WTC11 (cell line): ENCODE measurements around the gene TMEM120B. TPM values are rescaled to one million over a fixed set of nuclear protein-coding genes. Genes with fewer than 3 reads are reported as not detected.
A peak's percentile ranks its signal among the peaks of the same experiment; 100 is the strongest.
"Not testable (repeated sequence)": the region's sequence is repeated elsewhere in the genome, so short reads cannot be mapped to it uniquely, and the experiment has no call there.

Source experiments
- ATAC-seq: fragments of 200-7000 bp; cut with Tn5 transposase; 2 replicates; pipeline ENCODE4 v1.10.0; 2021; ENCODE audit warnings: mild to moderate bottlenecking, moderate library complexity
- CTCF ChIA-PET: fragments of 300-600 bp; sonication (Branson Sonifier 250); formaldehyde crosslinking; loops from one replicate; lab custom pipeline; 2021; ENCODE audit warnings: antibody characterized with exemption; lab: Charles Lee
- POLR2A ChIA-PET: fragments of 350-600 bp; sonication (Branson Sonifier 250); formaldehyde crosslinking; loops from one replicate; lab custom pipeline; 2021; ENCODE audit warnings: antibody characterized with exemption; lab: Charles Lee
- DNase-seq: peaks from one replicate; pipeline ENCODE4 v3.0.0; 2021; ENCODE audit warnings: low spot score
- H3K27ac Mint-ChIP-seq: 2 replicates; pipeline ENCODE4 v1.8.0; 2021; ENCODE audit warnings: mixed read lengths
- H3K27me3 Mint-ChIP-seq: 2 replicates; pipeline ENCODE4 v1.8.0; 2021; ENCODE audit warnings: low read depth, mild to moderate bottlenecking, moderate library complexity, mixed read lengths
- H3K36me3 Mint-ChIP-seq: 2 replicates; pipeline ENCODE4 v1.8.0; 2021; ENCODE audit warnings: mixed read lengths
- H3K4me1 Mint-ChIP-seq: 2 replicates; pipeline ENCODE4 v1.8.0; 2022; ENCODE audit warnings: mixed read lengths
- H3K4me3 Mint-ChIP-seq: 2 replicates; pipeline ENCODE4 v1.8.0; 2021; ENCODE audit warnings: mild to moderate bottlenecking, moderate library complexity, mixed read lengths
- H3K9me3 Mint-ChIP-seq: 2 replicates; pipeline ENCODE4 v1.8.0; 2021; ENCODE audit warnings: mixed read lengths
- CREM ChIP-seq: sonication (generic); formaldehyde crosslinking; IDR thresholded peaks from 2 replicates; pipeline ENCODE4 v1.8.1; 2022; ENCODE audit warnings: mild to moderate bottlenecking, missing genetic modification reagents, moderate library complexity
- ETV6 ChIP-seq: sonication (generic); formaldehyde crosslinking; IDR thresholded peaks from 2 replicates; pipeline ENCODE4 v1.8.1; 2022; ENCODE audit warnings: mild to moderate bottlenecking, missing genetic modification reagents
- FOXJ3 ChIP-seq: sonication (generic); formaldehyde crosslinking; IDR thresholded peaks from 2 replicates; pipeline ENCODE4 v1.9.0; 2021; ENCODE audit warnings: missing genetic modification reagents, mild to moderate bottlenecking, borderline replicate concordance
- NFE2L1 ChIP-seq: sonication (generic); formaldehyde crosslinking; IDR thresholded peaks from 2 replicates; pipeline ENCODE4 v1.8.1; 2023; ENCODE audit warnings: missing genetic modification reagents
- NR2C2 ChIP-seq: sonication (generic); formaldehyde crosslinking; IDR thresholded peaks from 2 replicates; pipeline ENCODE4 v1.8.0; 2022; ENCODE audit warnings: mild to moderate bottlenecking, missing genetic modification reagents
- RORB ChIP-seq: fragments of 250-450 bp; sonication (Bioruptor Pico); IDR thresholded peaks from 2 replicates; pipeline ENCODE4 v1.9.0; 2021; ENCODE audit warnings: mild to moderate bottlenecking
- TEAD1 ChIP-seq: sonication (generic); formaldehyde crosslinking; IDR thresholded peaks from 2 replicates; pipeline ENCODE4 v1.8.0; 2022; ENCODE audit warnings: mild to moderate bottlenecking, missing genetic modification reagents
- TP53 ChIP-seq: sonication (generic); formaldehyde crosslinking; IDR thresholded peaks from 2 replicates; pipeline ENCODE4 v1.8.1; 2023; ENCODE audit warnings: mild to moderate bottlenecking, missing genetic modification reagents
- ZNF232 ChIP-seq: sonication (generic); formaldehyde crosslinking; IDR thresholded peaks from 2 replicates; pipeline ENCODE4 v1.8.0; 2022; ENCODE audit warnings: mild to moderate bottlenecking, missing genetic modification reagents
- ZNF671 ChIP-seq: fragments of 250-450 bp; sonication (Bioruptor Pico); IDR thresholded peaks from 2 replicates; pipeline ENCODE4 v1.8.0; 2021; ENCODE audit warnings: mild to moderate bottlenecking
- total RNA-seq: library from RNA; stranded (reverse); gene quantifications from 3 replicates; pipeline ENCODE4 v1.2.3, GENCODE V29; 2021
- TF ChIP-seq, protein P1 (sequence below): sonication (generic); formaldehyde crosslinking; IDR thresholded peaks from 2 replicates; pipeline ENCODE4 v1.8.0; 2023; ENCODE audit warnings: missing genetic modification reagents, mild to moderate bottlenecking, borderline replicate concordance
- TF ChIP-seq, protein P2 (sequence below): fragments of 250-450 bp; sonication (Bioruptor Pico); IDR thresholded peaks from 2 replicates; pipeline ENCODE4 v1.9.0; 2021; ENCODE audit warnings: mild to moderate bottlenecking
- TF ChIP-seq, protein P3 (sequence below): sonication (generic); formaldehyde crosslinking; IDR thresholded peaks from 2 replicates; pipeline ENCODE4 v1.8.0; 2022; ENCODE audit warnings: mild to moderate bottlenecking, missing genetic modification reagents
- TF ChIP-seq, protein P4 (sequence below): sonication (generic); formaldehyde crosslinking; IDR thresholded peaks from 2 replicates; pipeline ENCODE4 v1.8.1; 2022; ENCODE audit warnings: low read depth, mild to moderate bottlenecking, moderate library complexity, missing genetic modification reagents, borderline replicate concordance
- TF ChIP-seq, protein P5 (sequence below): sonication (generic); formaldehyde crosslinking; IDR thresholded peaks from 2 replicates; pipeline ENCODE4 v1.8.1; 2023; ENCODE audit warnings: mild to moderate bottlenecking, missing genetic modification reagents, borderline replicate concordance
- TF ChIP-seq, protein P6 (sequence below): sonication (generic); formaldehyde crosslinking; IDR thresholded peaks from 2 replicates; pipeline ENCODE4 v1.8.1; 2022; ENCODE audit warnings: missing genetic modification reagents, borderline replicate concordance

The TMEM120B gene
- total RNA-seq, 1 experiment from 2014 or later = 36.9 TPM

DNA sequence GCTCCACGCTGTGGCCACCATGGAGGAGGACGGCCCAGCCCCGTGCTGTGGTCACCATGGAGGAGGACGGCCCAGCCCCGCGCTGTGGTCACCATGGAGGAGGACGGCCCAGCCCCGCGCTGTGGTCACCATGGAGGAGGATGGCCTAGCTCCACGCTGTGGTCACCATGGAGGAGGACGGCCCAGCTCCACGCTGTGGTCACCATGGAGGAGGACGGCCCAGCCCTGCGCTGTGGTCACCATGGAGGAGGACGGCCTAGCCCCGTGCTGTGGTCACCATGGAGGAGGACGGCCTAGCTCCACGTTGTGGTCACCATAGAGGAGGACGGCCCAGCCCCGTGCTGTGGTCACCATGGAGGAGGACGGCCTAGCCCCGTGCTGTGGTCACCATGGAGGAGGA lies 46.0 kb downstream of the TMEM120B start:
- H3K27ac Mint-ChIP-seq, ATAC-seq, H3K27me3 Mint-ChIP-seq, POLR2A ChIA-PET, H3K4me3 Mint-ChIP-seq, DNase-seq, H3K9me3 Mint-ChIP-seq, H3K4me1 Mint-ChIP-seq: not testable (repeated sequence)
- CTCF ChIA-PET = interaction anchor here (1.8 kb wide), 1 partner anchor 15 kb away, joined by 5 read pairs; no protein-coding TSS in a partner anchor
- H3K36me3 Mint-ChIP-seq = peaks cover 18% of the 10 kb centered on the region

DNA sequence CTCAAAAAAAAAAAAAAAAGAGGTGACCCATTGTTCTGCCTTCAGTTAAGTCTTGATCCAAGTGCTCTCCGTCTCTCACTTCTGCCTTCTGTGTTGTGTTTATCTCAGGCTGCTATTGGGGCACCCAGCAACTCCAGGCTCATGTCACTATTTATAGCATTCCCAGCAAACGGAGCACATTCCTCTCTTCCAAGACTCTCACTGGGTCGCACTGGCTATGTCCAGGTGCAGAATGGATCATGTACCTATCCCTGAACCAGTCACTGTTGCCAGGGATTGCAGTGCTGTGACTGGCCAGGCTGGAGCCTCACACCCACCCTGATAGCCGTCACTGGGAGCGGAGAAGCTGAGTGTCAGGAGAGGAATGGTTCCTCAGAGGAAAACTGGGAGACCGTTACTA lies 49.7 kb downstream of the TMEM120B start:
- no peak for TF ChIP-seq NR2C2 (CRISPR knock-in tag)
- TF ChIP-seq NFE2L1 (CRISPR knock-in tag) = no peak
- TF ChIP-seq, protein P1, sequence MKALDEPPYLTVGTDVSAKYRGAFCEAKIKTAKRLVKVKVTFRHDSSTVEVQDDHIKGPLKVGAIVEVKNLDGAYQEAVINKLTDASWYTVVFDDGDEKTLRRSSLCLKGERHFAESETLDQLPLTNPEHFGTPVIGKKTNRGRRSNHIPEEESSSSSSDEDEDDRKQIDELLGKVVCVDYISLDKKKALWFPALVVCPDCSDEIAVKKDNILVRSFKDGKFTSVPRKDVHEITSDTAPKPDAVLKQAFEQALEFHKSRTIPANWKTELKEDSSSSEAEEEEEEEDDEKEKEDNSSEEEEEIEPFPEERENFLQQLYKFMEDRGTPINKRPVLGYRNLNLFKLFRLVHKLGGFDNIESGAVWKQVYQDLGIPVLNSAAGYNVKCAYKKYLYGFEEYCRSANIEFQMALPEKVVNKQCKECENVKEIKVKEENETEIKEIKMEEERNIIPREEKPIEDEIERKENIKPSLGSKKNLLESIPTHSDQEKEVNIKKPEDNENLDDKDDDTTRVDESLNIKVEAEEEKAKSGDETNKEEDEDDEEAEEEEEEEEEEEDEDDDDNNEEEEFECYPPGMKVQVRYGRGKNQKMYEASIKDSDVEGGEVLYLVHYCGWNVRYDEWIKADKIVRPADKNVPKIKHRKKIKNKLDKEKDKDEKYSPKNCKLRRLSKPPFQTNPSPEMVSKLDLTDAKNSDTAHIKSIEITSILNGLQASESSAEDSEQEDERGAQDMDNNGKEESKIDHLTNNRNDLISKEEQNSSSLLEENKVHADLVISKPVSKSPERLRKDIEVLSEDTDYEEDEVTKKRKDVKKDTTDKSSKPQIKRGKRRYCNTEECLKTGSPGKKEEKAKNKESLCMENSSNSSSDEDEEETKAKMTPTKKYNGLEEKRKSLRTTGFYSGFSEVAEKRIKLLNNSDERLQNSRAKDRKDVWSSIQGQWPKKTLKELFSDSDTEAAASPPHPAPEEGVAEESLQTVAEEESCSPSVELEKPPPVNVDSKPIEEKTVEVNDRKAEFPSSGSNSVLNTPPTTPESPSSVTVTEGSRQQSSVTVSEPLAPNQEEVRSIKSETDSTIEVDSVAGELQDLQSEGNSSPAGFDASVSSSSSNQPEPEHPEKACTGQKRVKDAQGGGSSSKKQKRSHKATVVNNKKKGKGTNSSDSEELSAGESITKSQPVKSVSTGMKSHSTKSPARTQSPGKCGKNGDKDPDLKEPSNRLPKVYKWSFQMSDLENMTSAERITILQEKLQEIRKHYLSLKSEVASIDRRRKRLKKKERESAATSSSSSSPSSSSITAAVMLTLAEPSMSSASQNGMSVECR = no peak
- TF ChIP-seq, protein P2, sequence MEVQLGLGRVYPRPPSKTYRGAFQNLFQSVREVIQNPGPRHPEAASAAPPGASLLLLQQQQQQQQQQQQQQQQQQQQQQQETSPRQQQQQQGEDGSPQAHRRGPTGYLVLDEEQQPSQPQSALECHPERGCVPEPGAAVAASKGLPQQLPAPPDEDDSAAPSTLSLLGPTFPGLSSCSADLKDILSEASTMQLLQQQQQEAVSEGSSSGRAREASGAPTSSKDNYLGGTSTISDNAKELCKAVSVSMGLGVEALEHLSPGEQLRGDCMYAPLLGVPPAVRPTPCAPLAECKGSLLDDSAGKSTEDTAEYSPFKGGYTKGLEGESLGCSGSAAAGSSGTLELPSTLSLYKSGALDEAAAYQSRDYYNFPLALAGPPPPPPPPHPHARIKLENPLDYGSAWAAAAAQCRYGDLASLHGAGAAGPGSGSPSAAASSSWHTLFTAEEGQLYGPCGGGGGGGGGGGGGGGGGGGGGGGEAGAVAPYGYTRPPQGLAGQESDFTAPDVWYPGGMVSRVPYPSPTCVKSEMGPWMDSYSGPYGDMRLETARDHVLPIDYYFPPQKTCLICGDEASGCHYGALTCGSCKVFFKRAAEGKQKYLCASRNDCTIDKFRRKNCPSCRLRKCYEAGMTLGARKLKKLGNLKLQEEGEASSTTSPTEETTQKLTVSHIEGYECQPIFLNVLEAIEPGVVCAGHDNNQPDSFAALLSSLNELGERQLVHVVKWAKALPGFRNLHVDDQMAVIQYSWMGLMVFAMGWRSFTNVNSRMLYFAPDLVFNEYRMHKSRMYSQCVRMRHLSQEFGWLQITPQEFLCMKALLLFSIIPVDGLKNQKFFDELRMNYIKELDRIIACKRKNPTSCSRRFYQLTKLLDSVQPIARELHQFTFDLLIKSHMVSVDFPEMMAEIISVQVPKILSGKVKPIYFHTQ (CRISPR knock-in tag) = no peak
- TF ChIP-seq, protein P3, sequence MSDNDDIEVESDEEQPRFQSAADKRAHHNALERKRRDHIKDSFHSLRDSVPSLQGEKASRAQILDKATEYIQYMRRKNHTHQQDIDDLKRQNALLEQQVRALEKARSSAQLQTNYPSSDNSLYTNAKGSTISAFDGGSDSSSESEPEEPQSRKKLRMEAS (CRISPR knock-in tag) = no peak
- H3K27me3 Mint-ChIP-seq = no peaks in the 10 kb centered on the region; the same call in 1 of the 2 replicates
- H3K4me3 Mint-ChIP-seq = no peak overlapping the region
- CTCF ChIA-PET = interaction anchor here (0.7 to 3.2 kb wide), 2 partner anchors 12 to 32 kb away, joined by 4 to 18 read pairs; partner anchors contain the start of gene RHOF
- H3K27ac Mint-ChIP-seq = peak overlapping the region; percentile 15
- H3K9me3 Mint-ChIP-seq = no peaks in the 10 kb centered on the region
- no peaks in the 10 kb centered on the region for H3K4me1 Mint-ChIP-seq
- POLR2A ChIA-PET = no interaction called here
- no peak for DNase-seq
- no peak for ATAC-seq
- peaks cover 17% of the 10 kb centered on the region for H3K36me3 Mint-ChIP-seq

DNA sequence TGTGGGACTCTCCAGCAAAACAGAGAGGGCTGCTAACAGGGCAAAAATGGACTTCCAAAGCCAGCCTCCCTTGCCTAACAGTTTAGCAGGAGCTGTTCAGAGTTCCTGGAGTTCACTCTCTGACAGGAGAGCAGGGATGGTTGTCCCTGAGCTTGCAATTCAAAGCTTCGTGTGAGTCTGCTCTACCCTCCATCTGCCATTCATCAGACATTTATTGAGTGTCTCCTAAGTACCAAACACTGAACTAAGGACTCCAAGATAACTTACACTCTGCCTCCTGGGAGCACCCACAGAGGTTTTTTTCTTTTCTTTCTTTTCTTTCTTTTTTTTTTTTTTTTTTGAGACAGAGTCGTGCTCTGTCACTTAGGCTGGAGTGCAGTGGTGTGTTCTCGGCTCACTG lies 52.3 kb downstream of the TMEM120B start:
- no peak for TF ChIP-seq CREM
- no peak for TF ChIP-seq TEAD1
- no peak for TF ChIP-seq TP53 (CRISPR knock-in tag)
- TF ChIP-seq, protein P4, sequence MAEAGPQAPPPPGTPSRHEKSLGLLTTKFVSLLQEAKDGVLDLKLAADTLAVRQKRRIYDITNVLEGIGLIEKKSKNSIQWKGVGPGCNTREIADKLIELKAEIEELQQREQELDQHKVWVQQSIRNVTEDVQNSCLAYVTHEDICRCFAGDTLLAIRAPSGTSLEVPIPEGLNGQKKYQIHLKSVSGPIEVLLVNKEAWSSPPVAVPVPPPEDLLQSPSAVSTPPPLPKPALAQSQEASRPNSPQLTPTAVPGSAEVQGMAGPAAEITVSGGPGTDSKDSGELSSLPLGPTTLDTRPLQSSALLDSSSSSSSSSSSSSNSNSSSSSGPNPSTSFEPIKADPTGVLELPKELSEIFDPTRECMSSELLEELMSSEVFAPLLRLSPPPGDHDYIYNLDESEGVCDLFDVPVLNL (CRISPR knock-in tag) = no peak
- TF ChIP-seq, protein P5, sequence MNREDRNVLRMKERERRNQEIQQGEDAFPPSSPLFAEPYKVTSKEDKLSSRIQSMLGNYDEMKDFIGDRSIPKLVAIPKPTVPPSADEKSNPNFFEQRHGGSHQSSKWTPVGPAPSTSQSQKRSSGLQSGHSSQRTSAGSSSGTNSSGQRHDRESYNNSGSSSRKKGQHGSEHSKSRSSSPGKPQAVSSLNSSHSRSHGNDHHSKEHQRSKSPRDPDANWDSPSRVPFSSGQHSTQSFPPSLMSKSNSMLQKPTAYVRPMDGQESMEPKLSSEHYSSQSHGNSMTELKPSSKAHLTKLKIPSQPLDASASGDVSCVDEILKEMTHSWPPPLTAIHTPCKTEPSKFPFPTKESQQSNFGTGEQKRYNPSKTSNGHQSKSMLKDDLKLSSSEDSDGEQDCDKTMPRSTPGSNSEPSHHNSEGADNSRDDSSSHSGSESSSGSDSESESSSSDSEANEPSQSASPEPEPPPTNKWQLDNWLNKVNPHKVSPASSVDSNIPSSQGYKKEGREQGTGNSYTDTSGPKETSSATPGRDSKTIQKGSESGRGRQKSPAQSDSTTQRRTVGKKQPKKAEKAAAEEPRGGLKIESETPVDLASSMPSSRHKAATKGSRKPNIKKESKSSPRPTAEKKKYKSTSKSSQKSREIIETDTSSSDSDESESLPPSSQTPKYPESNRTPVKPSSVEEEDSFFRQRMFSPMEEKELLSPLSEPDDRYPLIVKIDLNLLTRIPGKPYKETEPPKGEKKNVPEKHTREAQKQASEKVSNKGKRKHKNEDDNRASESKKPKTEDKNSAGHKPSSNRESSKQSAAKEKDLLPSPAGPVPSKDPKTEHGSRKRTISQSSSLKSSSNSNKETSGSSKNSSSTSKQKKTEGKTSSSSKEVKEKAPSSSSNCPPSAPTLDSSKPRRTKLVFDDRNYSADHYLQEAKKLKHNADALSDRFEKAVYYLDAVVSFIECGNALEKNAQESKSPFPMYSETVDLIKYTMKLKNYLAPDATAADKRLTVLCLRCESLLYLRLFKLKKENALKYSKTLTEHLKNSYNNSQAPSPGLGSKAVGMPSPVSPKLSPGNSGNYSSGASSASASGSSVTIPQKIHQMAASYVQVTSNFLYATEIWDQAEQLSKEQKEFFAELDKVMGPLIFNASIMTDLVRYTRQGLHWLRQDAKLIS (CRISPR knock-in tag) = no peak
- TF ChIP-seq ZNF232 (CRISPR knock-in tag) = no peak
- no peak for TF ChIP-seq ETV6 (CRISPR knock-in tag)
- TF ChIP-seq, protein P6, sequence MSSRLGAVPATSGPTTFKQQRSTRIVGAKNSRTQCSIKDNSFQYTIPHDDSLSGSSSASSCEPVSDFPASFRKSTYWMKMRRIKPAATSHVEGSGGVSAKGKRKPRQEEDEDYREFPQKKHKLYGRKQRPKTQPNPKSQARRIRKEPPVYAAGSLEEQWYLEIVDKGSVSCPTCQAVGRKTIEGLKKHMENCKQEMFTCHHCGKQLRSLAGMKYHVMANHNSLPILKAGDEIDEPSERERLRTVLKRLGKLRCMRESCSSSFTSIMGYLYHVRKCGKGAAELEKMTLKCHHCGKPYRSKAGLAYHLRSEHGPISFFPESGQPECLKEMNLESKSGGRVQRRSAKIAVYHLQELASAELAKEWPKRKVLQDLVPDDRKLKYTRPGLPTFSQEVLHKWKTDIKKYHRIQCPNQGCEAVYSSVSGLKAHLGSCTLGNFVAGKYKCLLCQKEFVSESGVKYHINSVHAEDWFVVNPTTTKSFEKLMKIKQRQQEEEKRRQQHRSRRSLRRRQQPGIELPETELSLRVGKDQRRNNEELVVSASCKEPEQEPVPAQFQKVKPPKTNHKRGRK = no peak
- TF ChIP-seq ZNF671 (CRISPR knock-in tag) = no peak
- TF ChIP-seq RORB (CRISPR knock-in tag) = no peak
- TF ChIP-seq FOXJ3 = no peak

More for the DNA sequence above, 52.3 kb downstream of the TMEM120B start:
- Mint-ChIP-seq H3K4me3 (no peak overlapping the region), H3K27me3 (no peaks in the 10 kb centered on the region; the same call in 1 of the 2 replicates), H3K27ac (no peak overlapping the region), H3K36me3 (peaks cover 15% of the 10 kb centered on the region), H3K4me1 (no peaks in the 10 kb centered on the region), H3K9me3 (no peaks in the 10 kb centered on the region)
- ChIA-PET CTCF (interaction anchor here (1.7 to 3.2 kb wide), 2 partner anchors 29 to 52 kb away, joined by 7 to 18 read pairs; partner anchors contain the start of genes RHOF and TMEM120B), POLR2A (interaction anchor here (0.6 kb wide), 1 partner anchor 145 kb away, joined by 4 read pairs; no protein-coding TSS in a partner anchor)
- ATAC-seq = no peak
- no peak for DNase-seq
